Vagina (tissue), 2 donors: Measurements from ENCODE around the gene DDX23. TPM values are rescaled to one million over a fixed set of nuclear protein-coding genes. Genes with fewer than 3 reads are reported as not detected.

Experiments used
- DNase-seq, 2 donors: peaks; one replicate each; pipeline ENCODE4 v3.0.0-alpha.2; 2017; ENCODE audit errors: extremely low spot score in 2 of 2
- H3K27ac ChIP-seq: fragments of 200-600 bp; sonication (generic); one replicate; pipeline ENCODE4 v1.5.1; 2019
- H3K27me3 ChIP-seq: fragments of 200-600 bp; sonication (generic); one replicate; pipeline ENCODE4 v1.5.1; 2019
- H3K36me3 ChIP-seq, 2 donors: fragments of 200-600 bp; sonication (generic); one replicate each; pipeline ENCODE4 v1.5.1; 2017 to 2019
- H3K4me1 ChIP-seq: fragments of 200-600 bp; sonication (generic); one replicate; pipeline ENCODE4 v1.5.1; 2019
- H3K4me3 ChIP-seq, 2 donors: fragments of 200-600 bp; sonication (generic); 1 replicate in 1 of 2; 2 replicates in 1 of 2; pipeline ENCODE4 v1.5.1; 2016 to 2019
- H3K9me3 ChIP-seq: fragments of 200-600 bp; sonication (generic); one replicate; pipeline ENCODE4 v1.5.1; 2019
- POLR2A ChIP-seq, 2 donors: fragments of 450-650 bp; IDR thresholded peaks; one replicate each; pipeline ENCODE4 v1.6.1; 2017; ENCODE audit warnings: antibody characterized with exemption in 2 of 2, mild to moderate bottlenecking in 2 of 2, moderate library complexity in 2 of 2
- POLR2AphosphoS5 ChIP-seq, 2 donors: sonication (generic); formaldehyde crosslinking; IDR thresholded peaks; one replicate each; pipeline ENCODE4 v1.9.0; 2017; ENCODE audit warnings: antibody characterized with exemption in 2 of 2, mild to moderate bottlenecking in 2 of 2, low read depth in 1 of 2; ENCODE audit not compliant: insufficient read depth in 1 of 2
- intact Hi-C: fragments of 100-400 bp; cut with DNase I; formaldehyde crosslinking; loops from one replicate; pipeline ENCODE4 v1.15.1; 2023
- total RNA-seq: library from RNA; depleted of rRNA; stranded (reverse); fragments of >200 nt; gene quantifications from one replicate; pipeline ENCODE4 v1.2.3, GENCODE V29; 2016
- TF ChIP-seq, protein P1 (sequence below), 3 experiments: fragments of 450-650 bp in 2 of 3; fragments of 200-600 bp in 1 of 3; sonication (generic) in 1 of 3; IDR thresholded peaks; one replicate each; pipeline ENCODE4 v1.5.1; 2017 to 2019; ENCODE audit warnings: antibody characterized with exemption in 3 of 3, mild to moderate bottlenecking in 2 of 3, moderate library complexity in 2 of 3

The DDX23 gene
- total RNA-seq, 1 donor from 2014 or later: 57.9 TPM

DNA sequence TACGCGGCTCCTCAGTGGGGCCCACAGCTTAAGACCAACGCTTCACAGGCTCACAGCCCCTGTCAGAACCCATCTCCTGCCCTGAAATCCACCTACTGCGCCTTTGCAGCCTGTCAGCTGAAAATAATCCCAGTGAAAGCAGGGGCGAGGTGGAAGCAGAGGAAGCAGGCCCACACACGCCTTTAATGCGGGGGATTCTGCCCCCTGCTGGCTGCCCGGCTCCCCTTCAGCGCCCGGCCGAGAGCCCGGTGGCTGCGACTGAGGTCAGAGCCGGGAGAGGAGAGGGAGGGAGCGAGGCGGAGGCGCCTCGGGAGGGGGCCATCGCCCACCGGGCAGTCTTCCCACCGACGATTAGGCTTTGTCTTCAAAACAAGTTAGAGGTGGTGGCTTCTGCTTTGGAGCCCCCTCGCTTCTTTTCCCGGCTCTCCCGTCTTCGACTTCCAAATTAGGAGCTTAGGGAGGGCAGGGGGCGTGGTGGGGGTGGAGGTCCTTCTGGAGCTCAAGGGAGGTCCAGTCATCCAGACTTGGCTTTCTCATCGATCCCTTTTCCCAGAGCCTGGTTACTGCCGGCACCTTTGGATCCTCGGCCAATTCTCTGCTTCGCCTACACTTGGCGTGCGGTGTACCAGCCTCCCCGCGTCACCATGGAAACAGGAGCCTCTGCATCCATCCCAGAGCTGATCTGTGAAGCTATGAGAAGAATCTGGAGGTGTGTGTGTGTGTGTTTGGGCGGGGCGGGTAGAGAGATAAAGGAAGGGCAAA lies 38.9 kb upstream of the DDX23 start:
- no peak for DNase-seq
- Histone ChIP-seq H3K27me3 (no peaks in the 10 kb centered on the region), H3K4me3 (peak overlapping the region; percentile 27 to 33), H3K9me3 (no peaks in the 10 kb centered on the region), H3K36me3 (no peaks in the 10 kb centered on the region), H3K4me1 (peaks cover 11% of the 10 kb centered on the region), H3K27ac (peak overlapping the region; percentile 0)
- intact Hi-C loops: loop anchor here (2.0 kb wide), 1 partner anchor 36 kb away; no protein-coding TSS in a partner anchor
- TF ChIP-seq, protein P1, sequence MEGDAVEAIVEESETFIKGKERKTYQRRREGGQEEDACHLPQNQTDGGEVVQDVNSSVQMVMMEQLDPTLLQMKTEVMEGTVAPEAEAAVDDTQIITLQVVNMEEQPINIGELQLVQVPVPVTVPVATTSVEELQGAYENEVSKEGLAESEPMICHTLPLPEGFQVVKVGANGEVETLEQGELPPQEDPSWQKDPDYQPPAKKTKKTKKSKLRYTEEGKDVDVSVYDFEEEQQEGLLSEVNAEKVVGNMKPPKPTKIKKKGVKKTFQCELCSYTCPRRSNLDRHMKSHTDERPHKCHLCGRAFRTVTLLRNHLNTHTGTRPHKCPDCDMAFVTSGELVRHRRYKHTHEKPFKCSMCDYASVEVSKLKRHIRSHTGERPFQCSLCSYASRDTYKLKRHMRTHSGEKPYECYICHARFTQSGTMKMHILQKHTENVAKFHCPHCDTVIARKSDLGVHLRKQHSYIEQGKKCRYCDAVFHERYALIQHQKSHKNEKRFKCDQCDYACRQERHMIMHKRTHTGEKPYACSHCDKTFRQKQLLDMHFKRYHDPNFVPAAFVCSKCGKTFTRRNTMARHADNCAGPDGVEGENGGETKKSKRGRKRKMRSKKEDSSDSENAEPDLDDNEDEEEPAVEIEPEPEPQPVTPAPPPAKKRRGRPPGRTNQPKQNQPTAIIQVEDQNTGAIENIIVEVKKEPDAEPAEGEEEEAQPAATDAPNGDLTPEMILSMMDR (IDR thresholded peaks at IDR 0.05): peak; percentile 77 to 89 (median 86)
- TF ChIP-seq POLR2A (IDR thresholded peaks at IDR 0.05): no peak

DNA sequence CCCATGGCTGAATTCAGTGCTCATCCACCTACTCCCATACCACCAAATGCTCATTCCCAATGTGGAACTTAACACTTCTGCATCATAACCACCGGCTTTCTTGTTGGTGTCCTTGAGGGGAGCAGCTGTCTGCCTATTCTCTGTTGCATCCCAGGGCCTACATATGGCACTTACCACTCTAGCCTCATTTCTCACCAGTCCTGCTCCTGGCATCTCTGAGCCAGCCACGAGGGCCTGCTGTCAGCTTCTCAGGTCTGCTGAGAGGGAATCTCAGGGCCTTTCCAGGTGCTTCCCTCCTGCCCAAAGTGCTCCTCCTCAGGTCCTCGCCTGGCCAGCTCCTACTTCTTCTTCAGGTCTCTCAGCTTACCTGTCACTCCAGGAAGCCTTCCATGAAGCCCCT lies 37.7 kb upstream of the DDX23 start:
- Histone ChIP-seq H3K36me3 (no peaks in the 10 kb centered on the region), H3K27me3 (no peaks in the 10 kb centered on the region), H3K4me1 (peaks cover 11% of the 10 kb centered on the region), H3K27ac (no peak overlapping the region), H3K4me3 (no peak overlapping the region), H3K9me3 (no peaks in the 10 kb centered on the region)
- TF ChIP-seq, protein P1 (IDR thresholded peaks at IDR 0.05): no peak
- TF ChIP-seq POLR2AphosphoS5 (IDR thresholded peaks at IDR 0.05; ENCODE audit: insufficient read depth in 1 of 2, low read depth in 1 of 2): no peak
- intact Hi-C loops: loop anchor here (2.0 kb wide), 1 partner anchor 35 kb away; no protein-coding TSS in a partner anchor
- no peak for DNase-seq

DNA sequence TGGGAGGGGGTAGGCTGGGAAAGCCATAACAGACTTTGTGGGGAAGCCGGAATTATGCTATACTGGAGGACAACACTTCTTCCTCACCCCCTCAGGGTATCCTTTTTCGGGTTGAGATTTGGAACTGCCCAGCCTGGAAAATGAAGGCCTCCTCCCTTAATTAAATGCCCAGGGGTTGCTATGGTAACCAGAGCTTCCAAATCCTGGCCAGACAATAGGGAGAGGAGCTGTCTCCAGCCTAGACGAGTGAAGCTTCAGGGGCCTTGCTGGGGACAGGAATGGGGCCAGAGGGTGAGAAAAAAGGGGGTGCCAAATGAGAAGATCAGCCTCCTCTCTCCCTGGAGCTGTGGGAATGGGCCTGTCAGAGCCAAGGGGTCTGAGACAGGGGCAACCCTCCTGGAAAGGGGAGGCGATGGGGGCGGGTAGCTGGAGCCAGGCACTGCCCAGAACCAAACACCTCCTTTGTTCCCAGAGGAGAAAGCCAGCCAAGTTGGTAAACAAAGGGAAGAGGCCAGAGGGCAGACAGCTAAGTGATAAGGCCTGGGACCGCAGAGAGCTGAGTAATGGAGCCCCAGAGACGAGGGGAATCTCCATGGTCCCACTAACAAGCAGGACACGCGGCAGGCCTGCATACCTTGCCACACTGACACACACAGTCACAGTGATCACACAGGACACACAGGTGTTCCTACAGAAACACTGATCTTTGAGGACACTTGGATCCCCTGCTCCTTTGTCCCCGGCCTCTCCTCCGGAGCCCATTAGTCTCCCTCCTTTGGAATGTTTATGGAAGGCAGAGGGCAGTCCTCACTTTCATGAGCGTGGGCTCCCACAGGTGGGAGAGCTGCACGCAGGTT lies 31.6 kb upstream of the DDX23 start:
- Histone ChIP-seq H3K4me3 (no peak overlapping the region), H3K27ac (peak overlapping the region; percentile 48), H3K4me1 (peaks cover 7% of the 10 kb centered on the region), H3K9me3 (no peaks in the 10 kb centered on the region), H3K27me3 (no peaks in the 10 kb centered on the region), H3K36me3 (no peaks in the 10 kb centered on the region)
- intact Hi-C loops: no loop called here
- TF ChIP-seq POLR2AphosphoS5 (IDR thresholded peaks at IDR 0.05; ENCODE audit: insufficient read depth in 1 of 2, low read depth in 1 of 2) (no peak), POLR2A (IDR thresholded peaks at IDR 0.05) (no peak)
- TF ChIP-seq, protein P1 (IDR thresholded peaks at IDR 0.05): no peak
- DNase-seq: no peak

DNA sequence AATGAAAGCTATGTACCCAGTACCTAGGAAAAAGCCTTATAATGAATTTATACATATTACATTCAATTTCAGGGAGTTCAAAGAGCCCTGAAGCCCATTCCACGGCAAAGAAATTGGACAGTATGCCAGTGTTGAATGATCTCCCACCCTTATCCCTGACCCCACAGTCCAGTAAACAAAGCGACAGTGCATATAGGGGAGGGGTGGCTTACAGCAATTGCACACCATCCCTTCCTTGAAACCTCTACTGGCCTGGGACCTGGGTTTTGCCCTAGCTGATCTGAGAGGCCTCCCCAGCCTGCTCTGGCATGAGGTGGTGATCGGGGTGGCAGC lies 31.0 kb upstream of the DDX23 start:
- Histone ChIP-seq H3K4me1 (peaks cover 7% of the 10 kb centered on the region), H3K27ac (peak overlapping the region; percentile 48), H3K27me3 (no peaks in the 10 kb centered on the region), H3K4me3 (no peak overlapping the region), H3K9me3 (no peaks in the 10 kb centered on the region), H3K36me3 (no peaks in the 10 kb centered on the region)
- DNase-seq: no peak
- TF ChIP-seq, protein P1 (IDR thresholded peaks at IDR 0.05): no peak
- no peak for TF ChIP-seq POLR2AphosphoS5 (IDR thresholded peaks at IDR 0.05; ENCODE audit: insufficient read depth in 1 of 2, low read depth in 1 of 2)
- no peak for TF ChIP-seq POLR2A (IDR thresholded peaks at IDR 0.05)
- intact Hi-C loops: no loop called here

DNA sequence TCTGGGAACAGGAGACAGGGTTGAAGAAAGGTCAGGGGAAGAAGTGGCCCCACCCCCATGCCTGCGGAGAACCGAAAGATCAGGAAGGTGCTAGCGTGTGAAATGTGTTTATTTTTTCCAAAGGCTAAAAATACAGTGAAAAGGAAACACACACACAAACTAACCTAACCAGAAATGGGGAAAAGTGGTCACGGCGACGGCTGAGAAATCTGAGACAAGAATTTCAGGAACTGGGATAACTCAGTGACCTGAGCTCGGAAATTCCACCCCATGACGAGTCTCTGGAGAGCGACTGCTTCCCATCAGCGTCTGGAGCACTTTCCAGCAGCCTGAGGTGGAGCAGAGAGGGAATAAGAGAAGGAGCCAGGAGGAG lies 30.3 kb upstream of the DDX23 start:
- Histone ChIP-seq H3K27ac (peak overlapping the region; percentile 48), H3K9me3 (no peaks in the 10 kb centered on the region), H3K4me3 (no peak overlapping the region), H3K27me3 (no peaks in the 10 kb centered on the region), H3K36me3 (no peaks in the 10 kb centered on the region), H3K4me1 (peaks cover 7% of the 10 kb centered on the region)
- intact Hi-C loops: no loop called here
- DNase-seq: no peak
- TF ChIP-seq POLR2A (IDR thresholded peaks at IDR 0.05) (no peak), POLR2AphosphoS5 (IDR thresholded peaks at IDR 0.05; ENCODE audit: insufficient read depth in 1 of 2, low read depth in 1 of 2) (peak in 1 of 2 donors; percentile 82)
